Stimulated activated CD8-positive, alpha-beta memory T cell treated with anti-CD3 and anti-CD28 coated beads, Interleukin-4, amount 100 ng/mL, for 1 hour (primary cell): ENCODE results near the gene SCMH1.
"Not testable (repeated sequence)": the region's sequence is repeated elsewhere in the genome, so short reads cannot be mapped to it uniquely, and the experiment has no call there.

Experiments
- DNase-seq, 2 donors: peaks; one replicate each; pipeline ENCODE4 v3.0.0-alpha.2; 2020; ENCODE audit warnings: low read depth in 2 of 2, low spot score in 1 of 2

Gene SCMH1

DNA sequence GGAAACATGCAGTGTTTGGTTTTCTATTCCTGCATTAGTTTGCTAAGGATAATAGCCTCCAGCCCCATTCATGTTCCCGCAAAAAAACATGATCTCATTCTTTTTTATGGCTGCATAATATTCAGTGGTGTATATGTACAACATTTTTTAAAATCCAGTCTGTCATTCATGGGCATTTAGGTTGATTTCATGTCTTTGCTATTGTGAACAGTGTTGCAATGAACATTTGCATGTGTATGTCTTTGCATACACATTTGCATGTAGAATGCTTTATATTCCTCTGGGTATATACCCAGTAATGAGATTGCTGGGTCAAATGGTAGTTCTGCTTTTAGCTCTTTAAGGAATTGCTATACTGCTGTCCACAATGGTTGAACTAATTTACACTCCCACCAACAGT is 9.0 kb upstream of the SCMH1 start:
- DNase-seq, result not testable (repeated sequence)

DNA sequence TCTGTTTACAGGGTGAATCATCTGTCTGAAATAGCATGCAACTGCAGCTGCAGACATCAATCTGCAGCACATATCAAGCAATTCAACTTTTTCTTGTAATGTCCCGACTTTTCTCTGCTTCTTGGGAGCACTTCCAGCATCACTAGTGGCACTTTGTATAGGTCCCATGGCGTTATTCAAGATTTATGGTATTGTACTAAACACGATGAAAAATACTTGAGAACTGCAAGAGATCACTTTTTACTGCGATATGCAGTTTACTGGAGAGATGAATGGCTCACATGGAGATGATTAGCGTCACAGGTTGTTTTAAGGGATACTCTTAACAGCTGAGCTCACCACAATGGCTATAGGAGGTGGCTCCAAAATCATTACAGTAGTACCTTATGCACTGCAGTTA is 7.2 kb upstream of the SCMH1 start:
- no peak for DNase-seq

DNA sequence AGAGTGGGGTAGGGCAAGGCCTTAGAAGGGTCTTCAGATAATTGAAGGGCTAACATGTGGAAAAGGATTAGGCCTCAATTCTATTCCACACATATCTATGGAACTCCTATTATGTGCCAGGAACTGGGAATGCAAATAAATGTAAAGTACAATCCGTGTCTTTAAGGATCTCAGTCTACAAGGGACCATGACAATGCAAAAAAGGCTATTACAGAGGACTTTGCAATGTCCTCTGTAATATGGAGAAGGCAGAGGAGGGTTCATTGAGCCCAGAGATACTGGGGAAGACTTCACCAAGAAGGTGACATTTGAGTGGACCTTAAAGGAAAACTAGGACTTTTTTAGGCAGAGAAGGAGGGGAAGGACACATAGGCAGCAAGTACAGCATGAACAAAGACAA is 4.5 kb upstream of the SCMH1 start:
- no peak for DNase-seq

DNA sequence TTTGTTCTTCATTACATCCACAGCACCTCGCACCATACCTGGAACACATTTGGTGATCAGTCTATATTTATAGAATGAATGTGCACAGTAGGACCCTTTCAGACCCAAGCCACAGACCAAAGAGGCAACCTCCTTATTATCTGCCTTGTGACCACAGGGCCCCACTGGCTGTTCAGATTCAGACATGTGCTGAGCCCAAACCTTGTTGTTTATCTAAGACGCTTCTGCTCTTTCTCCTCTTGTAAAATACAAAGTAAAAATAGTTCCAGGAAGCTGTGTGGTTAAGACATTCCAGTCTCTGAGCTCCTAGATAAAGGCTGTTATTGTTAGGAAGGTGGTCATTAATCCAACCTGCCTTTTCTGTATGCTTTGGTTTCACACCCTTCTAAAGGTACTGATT is 3.6 kb upstream of the SCMH1 start:
- DNase-seq, result no peak

DNA sequence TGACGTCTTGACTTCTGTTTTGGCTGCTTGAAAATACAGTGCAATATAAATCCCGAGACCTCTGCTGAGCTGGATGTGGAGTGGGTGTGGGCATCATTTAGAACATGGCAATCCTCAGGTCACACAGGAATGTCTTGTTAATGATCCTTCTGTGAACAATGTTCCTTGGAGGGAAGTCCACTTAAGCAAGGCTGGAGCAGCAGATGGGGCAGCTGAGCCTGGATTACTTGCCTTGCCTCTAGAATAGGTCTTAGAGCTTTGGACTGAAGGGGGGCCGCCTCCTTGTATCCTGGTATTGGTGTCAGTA is 926 bp upstream of the SCMH1 start:
- no peak for DNase-seq

DNA sequence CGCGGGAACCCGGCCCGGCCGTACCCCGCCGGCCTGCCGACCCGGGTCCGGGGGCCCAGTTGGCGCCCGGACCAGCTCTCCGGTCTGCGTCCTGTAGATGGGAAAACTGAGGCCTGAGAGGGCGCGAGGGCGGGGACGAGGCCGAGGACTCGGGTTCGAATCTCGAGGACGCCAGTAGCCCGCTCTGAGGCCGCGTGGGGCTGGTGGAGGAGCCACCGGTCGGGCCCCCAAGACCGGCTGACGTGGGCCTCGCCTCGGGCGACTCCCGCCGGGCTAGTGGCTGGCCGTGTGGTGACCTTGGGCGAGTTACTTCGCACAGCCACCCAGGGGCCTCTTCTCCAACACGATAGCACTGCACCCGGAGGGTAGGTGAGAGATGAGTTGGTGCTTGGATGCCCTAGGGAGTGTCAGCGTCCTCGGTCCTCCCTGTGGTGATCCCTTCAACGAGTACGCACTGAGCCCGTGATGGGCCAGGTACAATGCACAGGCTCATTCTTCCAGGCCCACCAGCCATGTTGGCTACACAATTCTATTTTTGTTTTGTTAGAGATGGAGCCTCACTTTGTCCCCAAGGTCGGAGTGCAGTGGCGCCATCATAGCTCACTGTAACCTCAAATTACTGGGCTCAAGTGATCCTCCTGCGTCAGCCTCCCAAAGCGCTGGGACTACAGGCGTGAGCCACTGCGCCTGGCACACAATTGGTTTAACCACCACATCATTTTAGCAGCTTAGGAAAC is 404 bp upstream of the SCMH1 start:
- DNase-seq, result peak in 1 of 2 donors; percentile 0

DNA sequence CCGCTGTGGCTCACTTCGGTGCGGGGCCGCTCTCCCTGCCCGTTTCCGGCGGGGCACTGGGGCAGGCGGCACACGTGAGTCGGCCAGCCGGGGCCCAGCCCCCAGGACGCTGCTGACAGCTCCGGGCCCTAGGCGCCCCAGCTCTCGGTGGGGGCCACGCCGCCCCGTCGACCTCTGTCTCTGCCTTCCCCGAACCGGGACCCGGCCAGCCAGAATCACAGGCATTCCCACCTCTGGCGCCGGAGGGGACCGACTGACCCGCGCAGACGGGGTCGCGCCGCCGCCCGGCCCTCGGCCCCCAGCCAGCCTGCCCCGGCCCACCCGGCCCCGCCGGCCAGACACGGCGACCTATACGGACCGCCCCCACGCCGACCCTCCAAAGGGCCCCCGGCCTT is 755 bp downstream of the SCMH1 start:
- peak in 1 of 2 donors; percentile 0 for DNase-seq

DNA sequence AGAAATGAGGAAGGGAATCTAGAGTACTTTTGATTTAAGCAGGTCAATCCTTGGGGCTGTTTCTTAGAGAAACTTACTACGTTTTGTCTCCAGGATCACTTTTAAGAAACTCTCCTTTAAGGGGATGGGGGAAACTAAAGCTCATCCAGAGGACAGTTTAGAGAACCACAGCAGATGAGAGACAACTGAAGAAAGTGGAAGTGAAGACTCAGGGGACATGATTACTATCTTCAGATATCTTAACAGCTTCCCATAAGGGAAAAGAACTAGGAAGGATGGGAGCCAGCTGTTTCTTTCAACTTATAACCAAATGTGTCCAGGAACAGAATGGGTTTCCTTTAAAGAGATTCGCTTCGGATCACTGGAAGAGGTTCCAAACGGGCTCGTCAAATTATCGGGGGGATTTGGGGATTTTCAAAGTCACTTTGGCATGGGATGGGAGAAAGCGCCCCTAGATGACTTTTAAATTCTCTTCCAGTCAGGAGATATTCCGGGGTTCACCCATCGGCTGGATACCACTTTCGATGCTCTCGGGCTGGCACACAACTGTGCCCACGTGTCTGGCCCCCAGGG is 1.2 kb downstream of the SCMH1 start:
- DNase-seq, result no peak

DNA sequence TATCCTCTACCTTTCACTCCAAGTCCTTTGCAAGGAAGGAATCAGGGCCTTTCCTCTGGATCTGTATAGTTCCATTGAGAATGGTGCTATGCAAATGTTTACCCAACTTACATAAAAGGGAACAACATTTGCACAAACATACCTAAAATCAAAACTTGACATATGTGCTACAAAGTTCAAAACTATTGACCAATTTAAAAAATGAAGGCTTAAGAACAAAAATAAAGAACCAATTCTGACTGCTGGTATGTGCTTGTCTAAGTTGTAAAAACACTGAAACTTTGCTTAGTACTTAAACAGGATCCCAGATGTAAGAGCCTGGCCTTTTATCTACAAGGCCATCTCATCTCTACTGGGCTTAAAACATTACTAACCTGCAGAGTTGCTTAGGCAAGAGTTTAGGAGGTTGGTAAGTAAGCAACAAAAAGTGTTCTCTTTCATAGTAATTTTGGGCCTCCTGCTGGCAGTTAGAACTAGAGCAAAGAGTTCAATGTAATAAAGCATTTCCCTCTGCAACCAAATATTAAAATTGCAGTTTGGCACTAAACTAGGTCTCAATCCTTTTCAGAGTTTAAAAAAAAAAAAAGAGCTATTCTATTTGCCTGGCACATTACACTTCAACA is 2.0 kb downstream of the SCMH1 start:
- no peak for DNase-seq

DNA sequence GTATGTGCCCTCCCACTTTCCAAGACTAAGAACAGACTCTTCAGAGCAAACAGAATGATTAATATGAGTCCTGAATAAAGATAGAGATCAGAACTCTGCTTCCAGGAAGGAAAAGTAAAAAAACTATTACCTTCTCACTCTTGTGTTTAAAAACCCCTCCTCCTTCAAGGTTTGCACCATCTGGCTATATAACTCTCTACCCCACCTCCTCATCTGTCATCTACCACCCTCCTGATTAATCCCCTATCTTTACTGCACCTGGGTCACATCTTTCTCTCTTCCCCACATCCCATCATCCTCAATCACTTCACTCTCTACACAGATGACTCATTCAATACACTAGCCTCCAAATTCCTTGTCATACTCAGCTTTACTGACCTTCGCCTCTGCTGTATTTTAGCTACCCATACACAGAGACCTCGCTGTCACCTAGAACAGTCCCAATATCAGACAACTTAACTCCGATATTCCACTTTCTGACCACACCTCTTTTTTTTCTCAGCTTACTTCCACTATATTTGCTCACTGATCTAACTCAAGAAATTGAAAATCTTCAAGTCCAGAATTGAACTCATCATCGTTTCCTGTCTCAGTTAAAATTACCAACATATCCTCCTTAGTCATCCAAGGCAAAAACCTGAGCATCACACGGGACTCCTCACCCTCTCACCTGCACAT is 3.7 kb downstream of the SCMH1 start:
- no peak for DNase-seq

DNA sequence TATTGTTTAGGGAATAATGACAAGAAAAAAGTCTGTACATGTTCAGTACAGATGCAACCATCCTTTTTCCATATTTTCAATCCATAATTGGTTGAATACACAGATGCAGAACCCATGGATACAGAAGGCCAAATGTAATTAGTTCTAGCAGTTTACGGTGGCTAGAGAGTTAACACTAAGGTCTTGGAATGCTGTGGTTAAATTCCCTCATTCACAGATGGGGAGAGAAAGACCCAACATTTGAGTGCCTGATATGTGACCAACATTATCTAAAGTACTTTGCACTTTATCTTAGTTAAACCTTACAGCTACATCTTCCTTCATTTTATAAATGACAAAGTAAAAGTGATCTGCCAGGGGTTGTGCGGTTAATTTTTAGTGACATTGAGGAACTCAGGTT is 5.3 kb downstream of the SCMH1 start:
- DNase-seq, result no peak

DNA sequence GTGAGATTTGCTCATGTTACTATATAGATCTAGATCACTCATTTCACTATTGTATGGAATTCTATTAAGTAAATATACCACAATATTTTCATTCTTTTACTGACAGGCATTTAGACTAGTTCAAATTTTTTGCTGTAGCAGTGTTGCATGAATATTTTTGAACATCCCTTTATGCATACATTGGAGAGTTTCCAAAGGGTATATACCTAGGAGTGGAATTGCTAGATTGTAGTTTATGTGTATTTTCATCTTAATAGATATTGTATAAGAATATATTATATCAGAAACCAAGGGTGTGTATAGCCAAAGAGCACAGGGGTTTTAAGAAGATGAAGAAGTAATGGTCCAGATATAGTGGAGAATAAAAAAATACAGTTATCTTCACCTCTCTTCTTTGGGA is 6.2 kb downstream of the SCMH1 start:
- no peak for DNase-seq

DNA sequence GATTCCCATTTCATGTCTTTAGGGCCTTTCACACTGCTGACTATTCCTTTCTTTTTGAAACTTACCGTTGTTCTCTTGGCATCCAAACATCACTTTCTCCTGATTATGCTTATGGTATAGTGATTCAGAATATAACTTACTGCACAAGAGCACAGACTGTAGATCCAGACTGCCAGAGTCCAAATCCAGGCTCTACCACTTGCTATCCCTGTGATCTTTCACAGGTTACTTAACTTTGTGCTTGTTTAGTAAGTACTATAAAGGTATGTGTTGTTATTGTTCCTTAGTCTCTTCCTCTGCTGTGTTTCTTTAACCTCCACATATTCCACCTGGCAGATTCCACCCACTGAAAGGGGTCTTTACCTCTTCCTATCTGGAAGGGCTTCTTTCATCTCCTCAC is 8.4 kb downstream of the SCMH1 start:
- DNase-seq, result no peak

DNA sequence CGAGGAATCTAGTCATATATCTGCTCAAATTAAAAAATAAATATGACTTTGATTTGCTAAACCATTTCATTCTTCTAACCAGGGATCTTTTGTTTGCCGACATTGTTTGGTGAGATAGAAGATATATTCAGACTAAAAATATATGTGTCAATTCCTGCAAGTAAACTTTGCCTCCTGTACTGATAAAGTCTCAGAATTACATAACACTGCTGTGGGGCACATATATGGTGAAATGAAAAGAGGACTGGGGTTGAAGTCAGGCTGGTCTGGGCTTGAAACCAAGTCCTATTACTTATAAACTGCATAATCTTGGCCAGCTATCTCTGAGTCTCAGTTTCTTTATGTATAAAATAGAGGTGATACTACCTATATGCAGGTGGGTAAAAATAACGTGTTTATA is 9.8 kb downstream of the SCMH1 start:
- no peak for DNase-seq

DNA sequence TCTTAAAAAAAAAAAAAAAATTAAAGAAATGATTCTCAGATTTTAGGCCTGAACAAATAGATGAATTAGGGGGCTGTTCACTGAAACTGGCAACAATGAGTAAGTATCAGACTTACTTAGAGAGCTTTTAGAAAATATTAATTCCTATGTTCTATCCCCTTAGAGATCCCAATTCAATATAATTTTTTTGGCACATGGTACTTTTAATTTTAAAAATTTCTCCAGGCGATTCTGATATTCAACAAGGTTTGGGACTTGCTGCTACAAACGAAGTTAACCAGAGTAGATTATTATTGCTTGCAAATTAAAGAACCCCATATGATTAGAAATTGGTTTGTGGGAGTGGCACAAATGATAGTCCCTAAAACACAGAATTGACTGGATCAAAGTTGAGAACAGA is 11.4 kb downstream of the SCMH1 start:
- DNase-seq, result no peak

DNA sequence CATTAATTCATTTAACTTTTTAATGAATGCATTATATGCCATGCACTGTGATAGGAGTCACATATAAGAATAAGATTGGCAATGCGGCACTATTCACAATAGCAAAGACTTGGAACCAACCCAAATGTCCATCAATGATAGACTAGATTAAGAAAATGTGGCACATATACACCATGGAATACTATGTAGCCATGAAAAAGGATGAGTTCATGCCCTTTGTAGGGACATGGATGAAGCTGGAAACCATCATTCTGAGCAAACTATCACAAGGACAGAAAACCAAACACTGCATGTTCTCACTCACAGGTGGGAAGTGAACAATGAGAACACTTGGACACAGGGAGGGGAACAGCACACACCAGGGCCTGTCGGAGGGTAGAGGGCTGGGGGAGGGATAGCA is 12.9 kb downstream of the SCMH1 start:
- DNase-seq, result not testable (repeated sequence)

DNA sequence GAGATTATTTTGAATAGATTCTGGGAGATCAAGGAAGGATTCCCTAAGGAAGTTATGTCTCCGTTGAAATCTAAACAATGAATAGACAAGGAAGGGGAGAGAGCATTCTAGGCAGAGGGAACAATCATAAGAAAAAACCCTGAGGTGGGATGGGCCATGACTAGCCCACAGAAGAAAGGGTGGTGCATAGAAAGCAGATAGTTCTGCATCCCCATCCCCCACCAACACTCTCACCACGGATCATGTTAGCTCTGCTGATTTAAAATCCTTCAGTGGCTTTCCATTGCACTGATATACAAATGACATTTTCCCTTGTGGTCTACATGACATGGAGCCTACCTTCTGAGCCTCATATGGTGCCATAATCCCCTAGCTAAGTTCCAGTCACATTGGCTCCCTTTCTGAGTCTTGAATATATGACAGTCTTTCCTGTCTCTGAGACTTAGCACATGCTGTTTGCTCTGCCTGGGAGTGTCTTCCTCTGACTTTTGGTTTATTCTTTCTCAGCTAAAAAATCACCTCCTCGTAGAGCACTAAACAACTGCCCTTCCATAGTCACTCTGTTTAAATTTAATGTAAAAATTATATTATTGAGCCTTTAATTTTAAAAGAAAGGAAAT is 15.2 kb downstream of the SCMH1 start:
- DNase-seq, result no peak

DNA sequence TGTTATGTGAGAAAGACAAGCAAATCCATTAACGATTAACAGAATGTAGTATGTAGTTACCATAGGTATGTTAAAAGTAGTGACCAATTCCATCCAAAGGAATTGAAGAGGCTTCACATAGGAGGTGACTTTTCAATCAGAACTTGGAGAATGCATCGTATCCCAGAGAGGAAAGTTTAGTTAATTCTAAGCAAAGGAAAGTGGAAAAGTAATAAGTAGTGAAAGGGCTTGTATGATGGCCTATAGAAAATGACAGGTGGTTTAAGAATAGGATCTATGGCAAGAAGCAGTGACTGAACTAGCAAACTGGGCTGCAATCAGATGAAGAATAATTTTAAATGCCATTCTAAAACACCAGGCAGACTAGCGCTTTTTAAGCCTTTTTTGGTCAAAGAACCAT is 16.6 kb downstream of the SCMH1 start:
- DNase-seq, result no peak

DNA sequence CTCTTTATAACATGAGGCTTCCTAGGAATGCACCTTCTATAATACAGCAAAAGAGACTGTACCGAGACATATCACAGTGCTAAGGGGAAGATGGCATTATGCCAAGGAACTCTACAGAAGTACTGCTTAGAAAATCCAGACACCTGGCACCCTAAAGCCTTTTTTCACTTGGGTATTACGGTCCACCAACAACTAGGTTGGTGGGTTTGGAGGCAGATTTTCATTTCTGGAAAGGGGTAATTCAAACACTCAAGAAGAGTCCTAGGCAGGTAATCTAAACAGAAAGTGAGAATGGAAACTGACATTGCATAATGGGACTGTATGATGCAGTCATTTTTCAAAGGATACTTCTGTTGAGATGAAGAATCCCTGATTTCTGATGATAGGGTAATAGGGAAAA is 19.6 kb downstream of the SCMH1 start:
- no peak for DNase-seq

DNA sequence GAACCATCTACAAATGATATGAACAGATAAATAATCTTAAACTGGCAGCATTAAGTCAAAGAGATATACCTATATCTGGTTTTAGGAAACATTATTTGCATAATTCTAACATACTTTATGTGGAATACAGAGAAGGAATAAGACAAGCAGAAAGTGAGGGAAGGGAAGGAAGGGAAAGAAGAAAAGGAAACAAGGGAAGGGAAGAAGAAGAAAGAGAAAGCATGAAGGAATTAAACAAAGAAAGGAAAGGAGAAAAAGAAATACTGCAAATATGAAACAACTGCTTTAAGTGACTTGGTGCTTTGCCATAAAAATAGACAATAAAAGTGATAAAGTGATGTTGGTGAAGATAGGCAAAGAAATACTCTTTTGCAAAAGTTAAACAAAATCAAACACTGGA is 20.1 kb downstream of the SCMH1 start:
- DNase-seq, result no peak

DNA sequence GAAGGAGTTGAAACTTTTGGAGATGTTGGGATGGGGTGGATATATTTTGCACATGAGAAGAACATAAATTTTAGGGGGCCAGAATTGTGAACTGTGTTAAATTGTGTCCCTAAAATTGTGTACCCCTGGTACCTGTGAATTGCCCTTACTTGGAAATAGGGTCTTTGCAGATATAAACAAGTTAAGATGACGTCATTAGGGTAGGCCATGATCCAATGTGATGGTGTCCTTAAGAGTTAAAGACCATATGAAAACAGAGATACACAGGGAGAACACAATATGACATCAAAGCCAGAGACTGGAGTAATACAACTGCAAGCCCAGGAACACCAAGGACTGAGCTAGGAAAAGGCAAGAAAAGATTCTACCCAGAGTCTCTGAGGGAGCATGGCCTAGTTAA is 24.0 kb downstream of the SCMH1 start:
- no peak for DNase-seq

DNA sequence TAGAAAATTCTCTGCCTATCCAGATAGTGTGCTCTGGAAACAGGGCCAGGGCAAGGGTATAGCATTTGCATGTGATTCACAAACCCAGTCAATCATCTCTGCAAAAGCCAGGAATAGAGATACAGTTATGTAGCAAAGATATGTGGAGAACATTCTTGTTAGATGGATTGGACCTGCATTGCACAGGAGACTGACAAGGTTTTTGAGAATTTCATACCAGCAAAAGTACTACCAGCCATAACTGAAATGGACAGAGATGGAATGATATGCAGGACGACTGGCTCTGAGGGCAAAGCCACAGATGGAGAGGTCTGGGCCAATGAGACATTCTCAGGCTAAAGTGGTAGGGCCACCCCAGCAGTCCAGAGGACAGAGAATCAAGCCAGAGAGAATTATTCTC is 24.7 kb downstream of the SCMH1 start:
- DNase-seq, result no peak
